Endometrial microvascular endothelial cells (primary cell): Measurements from ENCODE around the gene CAPN15. TPM values are rescaled to one million over a fixed set of nuclear protein-coding genes. Genes with fewer than 3 reads are reported as not detected.

Experiments
- in situ Hi-C: cut with HindIII; loops from 2 replicates; pipeline ENCODE4 v1.10.0; 2017; ENCODE audit warnings: low sequenced_read_pairs, low pct_unique_long_range_greater_than_20kb; ENCODE audit errors: inconsistent ontology term
- total RNA-seq: library from RNA; depleted of rRNA; stranded (reverse); fragments of >200 nt; gene quantifications from one replicate; pipeline ENCODE4 v1.2.3, GENCODE V29; 2015; ENCODE audit errors: inconsistent ontology term

CAPN15 gene
- total RNA-seq, 1 donor from 2014 or later = 60.2 TPM

- in situ Hi-C loops = no loop called here
Measured at GRCh38 chr16:557463-558297, 30.2 kb downstream of the CAPN15 start.

GRCh38 chr16:558298-559020 is 30.9 kb downstream of the CAPN15 start:
- in situ Hi-C loops = no loop called here

GRCh38 chr16:559021-559380 is 31.5 kb downstream of the CAPN15 start:
- in situ Hi-C loops = no loop called here

- in situ Hi-C loops = no loop called here
Measured at GRCh38 chr16:559411-560203, 32.1 kb downstream of the CAPN15 start.

- in situ Hi-C loops = no loop called here
Measured at GRCh38 chr16:560204-560700, 32.7 kb downstream of the CAPN15 start, which contains the start of gene PRR35. Gene PRR35, plus strand, starts transcription at chr16:560394. Its CDS starts 2,901 bp downstream, at chr16:563295.

- in situ Hi-C loops = no loop called here
Measured at GRCh38 chr16:560701-561412, 33.3 kb downstream of the CAPN15 start.

- in situ Hi-C loops = no loop called here
Measured at GRCh38 chr16:561413-561794, 33.9 kb downstream of the CAPN15 start.

- in situ Hi-C loops = no loop called here
Measured at GRCh38 chr16:561957-562938, 34.7 kb downstream of the CAPN15 start.

- in situ Hi-C loops = no loop called here
Measured at GRCh38 chr16:563072-563644, 35.6 kb downstream of the CAPN15 start.

- in situ Hi-C loops = no loop called here
Measured at GRCh38 chr16:564690-565418, 37.3 kb downstream of the CAPN15 start.

GRCh38 chr16:565419-566330 is 38.2 kb downstream of the CAPN15 start:
- in situ Hi-C loops = no loop called here

GRCh38 chr16:566475-567372 is 39.2 kb downstream of the CAPN15 start, which contains the start of gene NHLRC4:
Gene NHLRC4, plus strand, starts transcription at chr16:567005. Its CDS starts 1,043 bp downstream, at chr16:568048.
- in situ Hi-C loops = no loop called here

GRCh38 chr16:567373-568256 is 40.1 kb downstream of the CAPN15 start:
- in situ Hi-C loops = no loop called here
